HAP-1 (cell line): ENCODE measurements around the gene TPGS2.
"Not testable (repeated sequence)": the region's sequence is repeated elsewhere in the genome, so short reads cannot be mapped to it uniquely, and the experiment has no call there.

Experiments
- DNase-seq, 2 experiments: peaks; one replicate each; pipeline ENCODE4 v3.0.0-alpha.2; 2016 to 2020; ENCODE audit warnings: low spot score in 2 of 2
- H3K27me3 ChIP-seq: fragments of 250-450 bp; sonication (Bioruptor Pico); 2 replicates; pipeline ENCODE4 v1.5.1; 2020; ENCODE audit warnings: low read depth, mild to moderate bottlenecking, moderate library complexity
- H3K36me3 ChIP-seq: fragments of 250-450 bp; sonication (Bioruptor Pico); replicated peaks from 2 replicates; pipeline ENCODE4 v1.5.1; 2020; ENCODE audit warnings: mild to moderate bottlenecking
- H3K4me1 ChIP-seq: fragments of 250-450 bp; sonication (Bioruptor Pico); 2 replicates; pipeline ENCODE4 v1.5.1; 2020; ENCODE audit warnings: mild to moderate bottlenecking
- H3K4me3 ChIP-seq: fragments of 250-450 bp; sonication (Bioruptor Pico); 2 replicates; pipeline ENCODE4 v1.5.1; 2020; ENCODE audit warnings: mild to moderate bottlenecking, moderate library complexity
- H3K9me3 ChIP-seq: fragments of 250-450 bp; sonication (Bioruptor Pico); 2 replicates; pipeline ENCODE4 v1.5.1; 2020; ENCODE audit warnings: mild to moderate bottlenecking, moderate library complexity
- in situ Hi-C: fragments of 300-500 bp; cut with MboI; formaldehyde crosslinking; loops from 3 replicates; pipeline ENCODE4 v1.14.3; 2020; ENCODE audit warnings: low sequenced_read_pairs, inconsistent platforms, mixed read lengths

The TPGS2 gene, protein sequence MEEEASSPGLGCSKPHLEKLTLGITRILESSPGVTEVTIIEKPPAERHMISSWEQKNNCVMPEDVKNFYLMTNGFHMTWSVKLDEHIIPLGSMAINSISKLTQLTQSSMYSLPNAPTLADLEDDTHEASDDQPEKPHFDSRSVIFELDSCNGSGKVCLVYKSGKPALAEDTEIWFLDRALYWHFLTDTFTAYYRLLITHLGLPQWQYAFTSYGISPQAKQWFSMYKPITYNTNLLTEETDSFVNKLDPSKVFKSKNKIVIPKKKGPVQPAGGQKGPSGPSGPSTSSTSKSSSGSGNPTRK

DNA sequence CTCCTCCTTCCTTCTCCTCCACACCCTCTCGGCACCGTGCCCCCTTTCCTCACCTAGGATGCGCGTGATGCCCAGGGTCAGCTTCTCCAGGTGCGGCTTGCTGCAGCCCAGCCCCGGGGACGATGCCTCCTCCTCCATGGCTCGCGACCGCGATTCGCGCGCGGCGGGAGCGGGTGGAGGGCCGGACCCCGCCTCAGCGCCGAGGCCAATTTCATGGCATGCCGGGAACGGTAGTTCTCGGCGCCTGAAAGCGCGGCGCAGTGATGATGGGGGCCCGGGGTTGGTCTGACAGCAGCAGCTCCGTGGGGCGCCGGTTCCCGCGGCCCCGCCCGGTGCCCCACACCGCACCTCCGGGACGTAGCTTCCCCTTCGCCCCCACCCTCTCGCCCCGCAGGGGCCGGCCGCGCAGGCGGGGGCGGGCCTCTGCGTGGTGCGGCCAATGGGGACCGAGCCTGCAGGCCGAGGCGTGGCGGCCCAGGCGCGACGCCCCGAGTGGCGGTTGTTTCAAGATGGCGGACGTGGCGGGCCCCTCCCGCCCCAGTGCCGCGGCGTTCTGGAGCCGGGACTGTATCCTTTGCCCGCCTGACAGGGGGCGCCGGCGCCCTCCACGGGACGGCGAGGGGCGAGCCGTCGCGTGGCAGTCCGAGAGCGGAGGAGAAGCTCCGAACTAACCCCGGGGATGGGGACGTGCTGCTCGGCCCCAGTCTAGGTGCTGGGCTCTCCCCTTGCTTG is at the start of gene TPGS2, which contains the start of gene KIAA1328:
TSS of gene TPGS2 (minus strand) at position 373 of the 732 bp plus-strand sequence. CDS start at position 138, 235 bp downstream.
TSS of gene KIAA1328 (plus strand) at position 498 of the 732 bp plus-strand sequence. CDS start at position 510, 12 bp downstream.
- in situ Hi-C loops: no loop called here
- DNase-seq: peak; percentile 83 to 88
- H3K36me3 ChIP-seq: peaks cover 2% of the 10 kb centered on the region; the same call in 1 of the 2 replicates
- H3K9me3 ChIP-seq: no peaks in the 10 kb centered on the region
- H3K4me1 ChIP-seq: peaks cover 16% of the 10 kb centered on the region
- no peaks in the 10 kb centered on the region for H3K27me3 ChIP-seq
- peak within 1 kb of the TSS; percentile 91 for H3K4me3 ChIP-seq

DNA sequence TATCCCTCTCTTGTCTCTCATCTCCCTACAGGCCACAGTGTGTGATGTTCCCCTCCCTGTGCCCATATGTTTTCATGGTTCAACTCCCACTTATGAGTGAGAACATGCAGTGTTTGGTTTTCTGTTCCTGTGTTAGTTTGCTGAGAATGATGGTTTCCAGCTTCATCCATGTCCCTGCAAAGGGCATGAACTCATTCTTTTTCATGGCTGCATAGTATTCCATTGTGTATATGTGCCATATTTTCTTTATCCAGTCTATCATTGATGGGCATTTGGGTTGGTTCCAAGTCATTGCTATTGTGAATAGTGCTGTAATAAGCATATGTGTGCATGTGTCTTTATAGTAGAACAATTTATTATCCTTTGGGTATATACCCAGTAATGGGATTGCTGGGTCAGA is 45.0 kb upstream of the TPGS2 start:
- H3K4me1 ChIP-seq, H3K36me3 ChIP-seq, DNase-seq, H3K4me3 ChIP-seq, in situ Hi-C loops, H3K27me3 ChIP-seq, H3K9me3 ChIP-seq: not testable (repeated sequence)

DNA sequence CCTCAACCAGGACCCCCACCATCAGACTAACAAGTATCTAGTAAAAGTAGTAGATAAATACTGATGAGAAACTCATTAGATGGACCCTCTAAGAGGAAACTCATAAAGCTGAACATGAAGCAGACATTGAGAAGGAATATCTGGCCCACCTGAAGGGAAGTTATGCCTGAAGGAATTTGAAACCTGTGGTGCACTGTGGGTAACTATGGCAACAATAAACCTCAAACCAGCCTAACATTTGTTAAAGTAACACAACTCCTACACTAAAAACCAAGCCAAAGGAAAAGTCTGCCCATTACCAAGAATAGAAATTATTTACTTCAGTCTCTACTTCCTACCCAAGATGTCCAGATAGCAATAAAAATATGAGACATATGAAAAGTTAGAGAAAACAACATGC is 43.5 kb upstream of the TPGS2 start:
- H3K36me3 ChIP-seq: no peaks in the 10 kb centered on the region
- in situ Hi-C loops: no loop called here
- no peak for DNase-seq

DNA sequence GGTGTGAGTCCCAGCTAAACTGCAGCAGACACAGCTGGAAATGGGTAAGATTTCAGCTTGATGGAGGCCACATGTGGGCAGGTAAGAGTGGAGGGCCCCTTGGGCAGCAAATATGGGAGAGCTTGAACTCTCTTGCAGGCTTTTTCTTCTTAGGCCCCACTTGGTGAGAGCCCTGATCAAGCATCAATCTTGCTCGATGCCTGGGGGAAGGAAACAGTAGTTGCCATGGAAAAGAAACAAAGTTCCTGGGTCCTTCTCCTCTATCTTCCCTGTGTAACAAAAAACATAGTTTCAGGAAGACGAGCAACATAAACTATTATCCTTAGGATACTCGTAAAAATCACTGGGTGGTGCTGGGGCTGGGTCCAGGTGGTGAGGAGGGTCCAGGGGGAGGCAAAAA is 43.0 kb upstream of the TPGS2 start:
- Histone ChIP-seq H3K4me1 (no peaks in the 10 kb centered on the region), H3K9me3 (no peaks in the 10 kb centered on the region), H3K4me3 (no peak overlapping the region), H3K27me3 (no peaks in the 10 kb centered on the region), H3K36me3 (no peaks in the 10 kb centered on the region)
- no peak for DNase-seq
- in situ Hi-C loops: no loop called here

More for the DNA sequence above, 43.5 kb upstream of the TPGS2 start:
- Histone ChIP-seq H3K9me3 (no peaks in the 10 kb centered on the region), H3K4me3 (no peak overlapping the region), H3K4me1 (no peaks in the 10 kb centered on the region), H3K27me3 (no peaks in the 10 kb centered on the region)

DNA sequence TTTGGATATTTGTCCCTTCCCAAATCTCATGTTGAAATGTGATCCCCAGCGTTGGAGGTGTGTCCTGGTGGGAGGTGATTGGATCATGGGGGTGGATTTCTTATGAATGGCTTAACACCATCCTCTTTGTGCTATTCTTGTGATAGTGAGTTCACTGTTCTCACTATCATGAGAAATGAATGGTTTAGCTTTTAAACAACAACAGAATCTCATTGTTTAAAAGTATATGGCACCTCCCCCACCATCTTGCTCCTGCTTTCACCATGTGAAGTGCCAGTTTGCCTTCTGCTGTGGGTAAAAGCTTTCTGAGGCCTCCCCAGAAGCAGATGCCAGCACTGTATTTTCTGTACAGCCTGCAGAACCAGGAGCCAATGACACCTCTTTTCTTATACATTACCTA is 38.3 kb upstream of the TPGS2 start:
- H3K4me1 ChIP-seq: no peaks in the 10 kb centered on the region
- H3K4me3 ChIP-seq: no peak overlapping the region
- no peaks in the 10 kb centered on the region for H3K27me3 ChIP-seq
- no peak for DNase-seq
- no peaks in the 10 kb centered on the region for H3K9me3 ChIP-seq
- in situ Hi-C loops: no loop called here
- H3K36me3 ChIP-seq: no peaks in the 10 kb centered on the region

DNA sequence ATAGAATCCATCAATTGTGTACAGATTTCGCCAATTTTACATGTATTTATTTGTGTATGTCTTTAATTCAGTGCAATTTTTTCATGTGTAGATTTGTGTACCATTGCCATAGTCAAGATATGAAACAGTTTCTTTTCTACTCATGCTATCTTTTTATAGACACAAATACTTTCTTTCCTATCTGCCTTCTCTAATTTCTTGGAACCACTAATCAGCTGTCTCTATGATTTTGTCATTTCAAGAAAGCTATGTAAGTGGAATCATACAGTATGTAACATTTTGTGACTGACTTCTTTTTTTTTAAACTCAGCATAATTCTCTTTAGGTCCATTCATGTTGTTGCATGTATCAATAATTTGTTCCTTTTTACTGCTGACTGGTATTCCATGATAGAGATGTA is 33.4 kb upstream of the TPGS2 start:
- in situ Hi-C loops: no loop called here
- H3K4me3 ChIP-seq: no peak overlapping the region
- H3K4me1 ChIP-seq: no peaks in the 10 kb centered on the region
- no peaks in the 10 kb centered on the region for H3K36me3 ChIP-seq
- no peaks in the 10 kb centered on the region for H3K9me3 ChIP-seq
- no peak for DNase-seq
- H3K27me3 ChIP-seq: no peaks in the 10 kb centered on the region

DNA sequence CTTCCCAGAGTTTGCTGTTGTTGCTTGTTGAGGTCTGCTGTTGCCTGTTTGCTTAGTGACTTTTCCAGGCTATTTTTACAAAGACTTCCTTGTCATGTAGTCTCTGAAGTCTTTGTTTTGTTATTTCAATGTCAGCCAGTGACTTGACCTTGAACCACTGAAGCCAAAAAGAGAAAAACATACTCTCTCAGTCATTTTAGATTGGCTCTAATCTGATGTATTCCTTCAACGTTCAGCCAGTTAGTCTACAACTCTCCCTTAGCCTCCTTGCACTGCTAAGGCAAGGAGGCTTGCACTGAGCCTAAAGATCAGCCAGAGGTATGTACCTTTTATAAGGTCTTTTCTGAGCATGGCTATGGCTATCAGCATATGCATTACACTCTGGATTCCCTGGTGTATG is 28.0 kb upstream of the TPGS2 start:
- Histone ChIP-seq H3K9me3 (no peaks in the 10 kb centered on the region), H3K36me3 (no peaks in the 10 kb centered on the region), H3K4me1 (no peaks in the 10 kb centered on the region), H3K4me3 (no peak overlapping the region), H3K27me3 (no peaks in the 10 kb centered on the region)
- in situ Hi-C loops: no loop called here
- DNase-seq: no peak

DNA sequence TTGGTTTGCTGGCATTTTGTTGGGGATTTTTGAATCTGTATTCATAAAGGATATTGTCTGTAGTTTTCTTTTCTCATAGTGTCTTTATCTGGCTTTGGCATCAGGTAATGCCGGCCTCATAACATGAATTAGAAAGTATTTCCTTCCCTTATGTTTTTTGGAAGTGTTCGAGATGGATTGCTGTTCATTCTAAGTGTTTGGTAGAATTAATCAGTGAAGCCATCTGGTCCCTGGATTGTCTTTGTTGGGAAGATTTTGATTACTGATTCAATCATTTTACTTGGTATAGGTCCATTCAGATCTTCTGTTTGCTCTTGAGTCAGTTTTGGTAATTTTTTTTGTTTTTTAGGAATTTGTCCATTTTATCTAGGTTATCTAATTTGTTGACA is 22.4 kb upstream of the TPGS2 start:
- H3K36me3 ChIP-seq: no peaks in the 10 kb centered on the region
- in situ Hi-C loops: no loop called here

DNA sequence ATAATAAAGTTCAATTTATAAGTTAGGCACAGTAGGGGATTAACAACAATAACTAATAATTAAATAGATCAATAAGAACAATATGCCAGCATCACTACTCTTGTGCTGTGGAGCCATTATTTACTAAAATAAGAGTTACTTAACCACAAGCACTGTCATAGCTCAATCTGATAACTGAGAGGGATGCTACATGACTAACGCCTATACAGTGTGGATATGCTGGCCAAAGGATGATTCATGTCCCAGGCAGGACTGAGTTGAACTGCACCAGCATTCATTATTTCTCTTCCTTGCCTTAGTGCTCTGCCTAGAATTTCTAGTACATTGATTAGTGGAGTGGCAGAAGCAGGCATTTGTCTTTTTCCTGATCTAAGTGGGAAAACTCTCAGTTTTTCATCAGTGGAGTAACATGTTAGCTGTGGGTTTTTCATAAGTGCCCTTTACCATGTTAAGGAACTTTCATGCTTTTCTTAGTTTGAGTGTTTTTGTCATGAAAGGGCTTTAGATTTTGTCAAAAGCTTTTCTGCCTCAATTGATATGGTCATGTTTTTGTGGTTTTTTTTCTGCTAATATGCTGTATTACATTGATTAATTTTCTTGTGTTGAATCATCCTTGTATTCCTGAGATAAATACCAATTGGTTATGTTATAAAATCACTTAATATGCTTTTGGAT is 21.9 kb upstream of the TPGS2 start:
- H3K4me3 ChIP-seq: no peak overlapping the region
- H3K36me3 ChIP-seq: no peaks in the 10 kb centered on the region
- no peaks in the 10 kb centered on the region for H3K4me1 ChIP-seq
- no peaks in the 10 kb centered on the region for H3K9me3 ChIP-seq
- no peaks in the 10 kb centered on the region for H3K27me3 ChIP-seq
- in situ Hi-C loops: no loop called here
- DNase-seq: no peak

More for the DNA sequence above, 22.4 kb upstream of the TPGS2 start:
- Histone ChIP-seq H3K4me3 (no peak overlapping the region), H3K27me3 (no peaks in the 10 kb centered on the region), H3K9me3 (no peaks in the 10 kb centered on the region), H3K4me1 (no peaks in the 10 kb centered on the region)
- DNase-seq: no peak

DNA sequence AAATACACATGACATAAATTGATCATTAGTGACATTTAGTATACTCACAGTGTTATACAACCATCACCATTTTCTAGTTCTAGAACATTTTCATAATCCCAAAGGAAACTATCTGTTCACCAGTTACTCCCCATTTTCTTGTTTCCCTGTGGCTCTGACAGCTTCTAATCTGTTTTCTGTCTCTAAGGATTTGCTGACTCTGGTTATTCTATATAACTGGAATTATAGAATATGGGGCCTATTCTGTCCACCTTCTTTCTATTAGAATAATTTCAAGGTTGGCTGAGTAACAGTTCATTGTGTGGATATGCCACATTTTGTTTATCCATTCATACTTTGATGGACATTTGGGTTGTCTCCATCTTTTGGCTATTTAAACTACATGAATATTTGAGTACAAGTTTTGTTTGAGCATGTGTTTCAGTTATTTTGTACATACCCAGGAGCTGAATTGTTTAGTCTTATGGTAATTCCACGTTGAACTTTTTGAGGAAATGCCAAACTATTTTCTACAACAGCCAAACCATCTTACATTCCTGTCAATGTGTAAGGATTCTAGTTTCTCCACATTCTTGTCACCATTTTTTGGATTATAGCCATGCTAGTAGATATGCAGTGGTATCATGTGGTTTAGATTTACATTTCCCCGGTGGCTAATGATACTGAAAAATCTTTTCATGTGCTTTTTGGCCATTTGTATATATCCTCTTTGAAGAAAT is 20.6 kb upstream of the TPGS2 start:
- DNase-seq: no peak
- no peaks in the 10 kb centered on the region for H3K36me3 ChIP-seq
- in situ Hi-C loops: no loop called here
- H3K27me3 ChIP-seq: no peaks in the 10 kb centered on the region
- H3K4me3 ChIP-seq: no peak overlapping the region
- no peaks in the 10 kb centered on the region for H3K4me1 ChIP-seq
- H3K9me3 ChIP-seq: no peaks in the 10 kb centered on the region

DNA sequence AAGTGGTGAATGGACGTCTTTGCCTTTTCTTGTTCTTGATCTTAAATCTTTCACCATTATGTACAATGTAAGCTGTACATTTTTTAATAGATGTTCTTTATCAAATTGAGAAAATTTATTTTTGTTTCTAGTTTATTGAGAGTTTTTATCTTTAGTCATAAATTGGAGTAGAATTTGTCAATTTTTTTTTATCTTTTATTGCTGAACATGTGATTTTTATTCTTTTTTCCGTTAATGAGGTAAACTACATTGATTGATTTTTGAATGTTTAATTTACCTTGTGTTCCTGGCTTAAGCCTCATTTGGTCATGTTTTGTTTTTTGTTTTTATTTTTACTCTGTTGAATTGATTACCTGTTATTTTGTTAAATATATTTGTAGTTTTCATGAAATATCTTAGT is 19.8 kb upstream of the TPGS2 start:
- H3K4me1 ChIP-seq: no peaks in the 10 kb centered on the region
- H3K27me3 ChIP-seq: no peaks in the 10 kb centered on the region
- H3K36me3 ChIP-seq: no peaks in the 10 kb centered on the region
- H3K4me3 ChIP-seq: no peak overlapping the region
- H3K9me3 ChIP-seq: no peaks in the 10 kb centered on the region
- in situ Hi-C loops: no loop called here
- DNase-seq: no peak

DNA sequence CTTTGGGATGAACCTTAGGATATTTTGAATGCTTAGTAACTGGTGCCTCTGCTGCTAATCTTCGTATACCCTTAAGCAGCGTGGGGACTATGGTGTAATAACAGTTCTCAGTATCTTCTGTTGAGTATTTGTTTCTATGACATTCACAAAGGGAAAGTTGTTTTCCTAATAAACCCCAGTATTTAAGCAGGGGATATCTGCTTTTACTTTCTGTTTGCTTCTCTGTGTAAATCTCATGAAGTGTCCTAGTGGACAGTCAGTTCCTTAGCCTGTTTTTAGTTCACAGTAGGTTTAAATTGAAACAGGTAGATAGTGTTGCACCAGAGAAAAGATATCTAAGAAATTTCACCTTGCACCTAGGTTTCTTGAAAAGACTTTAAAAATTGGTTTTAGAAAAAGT is 15.0 kb upstream of the TPGS2 start:
- in situ Hi-C loops: no loop called here
- no peaks in the 10 kb centered on the region for H3K4me1 ChIP-seq
- no peaks in the 10 kb centered on the region for H3K9me3 ChIP-seq
- H3K27me3 ChIP-seq: no peaks in the 10 kb centered on the region
- H3K4me3 ChIP-seq: no peak overlapping the region
- no peak for DNase-seq
- no peaks in the 10 kb centered on the region for H3K36me3 ChIP-seq

DNA sequence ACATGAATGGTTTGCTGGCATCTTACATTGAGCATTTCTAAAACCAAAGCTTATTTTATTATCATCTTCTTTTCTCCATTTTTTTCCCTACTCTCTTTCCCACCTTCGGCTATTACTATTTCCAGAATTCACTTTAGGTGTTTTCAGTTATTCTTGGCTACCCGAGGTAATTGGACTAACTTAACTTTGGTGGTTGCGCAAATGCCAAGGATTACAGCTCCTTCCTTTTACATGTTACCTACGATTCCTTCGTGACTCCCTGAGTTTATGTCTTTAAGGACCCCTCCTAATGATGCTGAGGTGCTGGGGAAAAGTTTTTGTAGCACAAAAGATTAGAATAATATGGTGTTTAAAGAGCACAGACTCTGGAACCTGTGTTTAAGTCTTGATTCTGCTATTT is 14.4 kb upstream of the TPGS2 start:
- no peaks in the 10 kb centered on the region for H3K9me3 ChIP-seq
- DNase-seq: no peak
- no peaks in the 10 kb centered on the region for H3K27me3 ChIP-seq
- H3K36me3 ChIP-seq: no peaks in the 10 kb centered on the region
- in situ Hi-C loops: no loop called here
- H3K4me1 ChIP-seq: no peaks in the 10 kb centered on the region
- no peak overlapping the region for H3K4me3 ChIP-seq
